IPS DF 19.7 (cell line): ENCODE measurements around the gene BTF3L4.
A peak's percentile ranks its signal among the peaks of the same experiment; 100 is the strongest.
"Not testable (repeated sequence)": the region's sequence is repeated elsewhere in the genome, so short reads cannot be mapped to it uniquely, and the experiment has no call there.

Source experiments
- DNase-seq: peaks from one replicate; pipeline ENCODE4 v3.0.0-alpha.2; 2013; ENCODE audit warnings: low read depth, low spot score

BTF3L4 gene

DNA sequence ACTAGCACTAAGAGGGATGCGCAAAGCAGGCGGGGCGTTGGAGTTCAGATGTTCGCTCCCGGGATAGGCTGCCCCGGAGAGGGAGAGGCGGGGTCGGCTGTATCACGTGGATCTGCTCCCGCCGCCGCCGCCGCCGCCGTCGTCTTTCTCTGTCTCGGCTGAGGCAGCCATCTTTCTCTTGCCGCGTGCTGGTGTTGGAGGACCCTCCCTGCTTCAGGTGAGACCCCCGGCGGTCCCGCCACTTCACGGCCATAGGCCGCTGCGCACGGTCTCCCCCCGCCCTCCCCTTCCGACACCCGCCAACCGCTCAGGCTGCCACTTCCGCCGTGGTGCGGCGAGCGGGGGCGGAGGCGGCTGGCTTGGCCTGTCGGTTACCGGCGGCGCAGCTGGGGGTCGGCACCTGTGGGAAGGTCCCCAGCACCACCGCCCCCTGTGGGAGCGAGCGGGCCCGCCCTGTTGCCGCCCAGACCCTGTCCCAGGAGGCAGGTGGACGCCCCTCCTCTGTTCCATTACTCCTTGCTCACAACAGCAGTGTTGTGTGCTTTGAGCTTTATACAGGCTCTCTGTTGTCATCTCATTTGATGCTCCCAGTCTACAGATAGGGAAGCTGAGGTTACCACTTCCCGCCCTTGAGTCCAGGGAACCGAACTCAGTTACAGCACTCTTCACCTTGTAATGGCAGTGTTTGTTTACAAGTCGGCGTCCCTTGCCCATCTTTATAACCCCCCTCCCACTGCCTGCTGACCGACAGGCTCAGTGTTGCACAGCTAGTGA lies at the start of gene BTF3L4:
BTF3L4 (plus strand) TSS at position 133 of the 774 bp plus-strand sequence. CDS start 3,553 bp downstream, outside the sequence.
- DNase-seq: peak; percentile 87

- no peak for DNase-seq
These were observed 48.7 kb upstream of the BTF3L4 start for GRCh38 chr1:52007215-52008002.

DNA sequence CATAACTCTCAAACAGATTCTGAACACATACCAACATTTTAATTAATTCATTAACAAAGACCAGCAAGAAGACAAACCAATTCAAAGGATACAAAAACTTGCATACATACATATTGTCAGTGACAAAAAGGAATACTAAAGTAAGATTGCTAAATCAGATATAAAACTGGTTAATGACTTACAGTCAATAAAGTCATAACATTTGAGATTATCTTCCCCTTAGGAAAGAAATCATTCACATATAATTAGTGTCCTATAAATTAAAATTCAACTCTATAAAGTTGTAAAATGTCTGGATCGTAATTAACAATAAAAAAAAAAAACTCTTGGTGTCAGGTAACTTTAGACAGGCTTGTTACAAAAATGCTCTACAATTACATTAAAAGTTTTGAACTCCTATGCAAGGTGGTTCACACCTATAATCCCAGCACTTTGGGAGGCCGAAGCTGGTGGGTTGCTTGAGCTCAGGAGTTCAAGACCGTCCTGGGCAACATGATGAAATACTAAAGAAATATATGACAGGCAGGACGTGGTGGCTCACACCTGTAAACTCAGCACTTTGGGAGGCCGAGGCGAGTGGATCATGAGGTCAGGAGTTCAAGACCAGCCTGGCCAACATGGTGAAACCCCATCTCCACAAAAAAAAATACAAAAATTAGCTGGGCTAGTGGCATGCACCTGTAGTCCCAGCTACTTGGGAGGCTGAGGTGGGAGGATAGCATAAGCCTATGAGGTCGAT lies 47.9 kb upstream of the BTF3L4 start:
- no peak for DNase-seq

- DNase-seq: no peak
These were observed 34.0 kb upstream of the BTF3L4 start for GRCh38 chr1:52022133-52022532.

DNA sequence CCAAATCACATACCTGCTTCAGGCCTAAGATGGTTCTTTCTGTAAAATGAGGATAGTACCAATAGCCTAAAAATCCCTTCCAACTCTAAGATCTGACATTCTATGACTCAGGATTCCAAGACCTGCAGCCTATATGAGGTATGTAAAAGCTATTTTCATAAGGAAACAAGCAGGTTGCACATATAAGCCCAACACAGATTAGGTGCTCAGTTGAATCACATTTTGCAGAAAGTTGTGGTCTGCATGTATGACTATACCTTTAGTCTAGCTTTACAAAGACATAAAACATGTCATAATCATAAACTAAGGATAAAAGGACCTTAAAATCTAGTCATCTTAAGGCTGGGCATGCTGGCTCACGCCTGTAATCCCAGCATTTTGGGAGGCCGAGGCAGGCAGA lies 29.8 kb upstream of the BTF3L4 start:
- no peak for DNase-seq

DNA sequence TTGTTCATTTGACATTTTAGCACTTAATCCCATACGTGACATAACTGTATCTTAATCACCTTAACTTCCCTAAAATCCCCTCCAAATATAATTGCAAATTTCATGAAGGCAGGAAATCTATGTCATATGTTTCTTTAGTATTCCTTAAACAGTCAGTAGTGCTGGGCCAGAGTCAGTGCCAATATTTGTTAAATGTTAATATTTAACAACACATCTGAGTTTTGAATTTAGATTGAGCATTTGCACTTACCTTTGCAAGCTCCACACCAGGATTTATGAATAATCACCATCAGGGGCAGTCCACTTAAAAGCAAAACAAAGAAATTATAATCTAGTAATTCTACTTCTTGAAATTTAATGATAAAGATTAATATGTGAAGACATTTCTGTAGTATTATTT lies 27.8 kb upstream of the BTF3L4 start:
- no peak for DNase-seq

- not testable (repeated sequence) for DNase-seq
These were observed 27.3 kb upstream of the BTF3L4 start for GRCh38 chr1:52028839-52029238.

- DNase-seq: no peak
These were observed 23.8 kb upstream of the BTF3L4 start for GRCh38 chr1:52032124-52032784.

GRCh38 chr1:52032785-52033131 lies 23.3 kb upstream of the BTF3L4 start:
- no peak for DNase-seq

DNA sequence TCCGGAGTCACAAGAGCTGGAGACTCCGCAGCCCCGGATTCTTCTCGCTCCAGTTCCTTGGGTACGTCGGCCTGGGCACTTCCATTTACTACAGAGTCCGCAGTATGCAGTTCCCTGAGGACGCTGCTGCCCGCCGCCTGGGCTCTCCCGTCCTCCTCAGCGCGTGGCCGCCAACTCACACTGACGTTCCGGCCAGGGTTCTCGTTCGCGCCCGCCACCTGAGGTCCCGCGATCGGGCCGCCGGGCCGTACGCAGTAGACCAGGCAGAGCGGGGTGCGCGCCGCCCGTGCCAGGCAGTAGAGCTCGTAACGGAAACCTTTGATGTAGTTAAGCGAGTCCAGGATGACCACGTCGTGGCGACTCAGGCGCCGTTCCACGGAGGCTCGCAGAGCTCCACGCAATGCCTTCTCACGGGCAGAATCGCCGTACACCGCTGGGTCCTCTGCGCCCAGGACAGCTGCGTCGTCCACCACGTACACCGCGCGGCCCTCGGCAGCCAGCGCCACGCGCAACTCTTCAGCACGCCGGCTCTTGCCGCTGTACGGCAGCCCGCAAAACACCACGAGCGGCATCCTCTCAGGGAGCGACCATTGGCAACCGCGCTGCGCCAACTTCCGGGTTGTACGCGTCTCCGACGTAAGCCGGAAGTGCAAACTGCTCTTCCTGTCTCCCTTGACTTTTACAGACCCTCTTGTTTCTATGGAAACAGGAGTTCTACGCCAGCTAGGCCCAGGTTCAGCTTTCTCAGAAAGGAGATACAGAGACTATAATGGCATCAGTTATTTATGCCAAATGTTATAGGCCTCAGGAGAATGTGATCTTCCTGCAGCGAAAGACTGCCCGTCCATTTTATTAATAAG lies 22.7 kb upstream of the BTF3L4 start, which contains the start of gene KTI12:
KTI12 (minus strand) TSS at position 621 of the 860 bp plus-strand sequence; CDS start at position 572, 49 bp downstream.
- DNase-seq: peak; percentile 85

DNA sequence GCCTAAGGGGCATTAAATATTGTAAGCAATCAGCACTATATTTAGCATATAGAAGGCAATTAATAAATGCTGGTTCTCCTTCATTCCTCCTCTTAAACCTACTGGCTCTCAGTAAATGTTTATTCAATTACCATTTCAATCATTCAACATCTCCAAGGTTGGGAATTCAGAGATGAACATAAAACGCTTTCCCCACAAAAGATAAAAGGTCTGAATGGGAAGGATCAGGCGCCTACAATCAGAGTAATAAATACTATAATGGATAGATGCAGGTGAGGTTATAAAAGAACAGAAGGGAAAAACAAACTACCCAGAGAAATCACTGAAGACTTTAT lies 22.1 kb upstream of the BTF3L4 start:
- DNase-seq: no peak

DNA sequence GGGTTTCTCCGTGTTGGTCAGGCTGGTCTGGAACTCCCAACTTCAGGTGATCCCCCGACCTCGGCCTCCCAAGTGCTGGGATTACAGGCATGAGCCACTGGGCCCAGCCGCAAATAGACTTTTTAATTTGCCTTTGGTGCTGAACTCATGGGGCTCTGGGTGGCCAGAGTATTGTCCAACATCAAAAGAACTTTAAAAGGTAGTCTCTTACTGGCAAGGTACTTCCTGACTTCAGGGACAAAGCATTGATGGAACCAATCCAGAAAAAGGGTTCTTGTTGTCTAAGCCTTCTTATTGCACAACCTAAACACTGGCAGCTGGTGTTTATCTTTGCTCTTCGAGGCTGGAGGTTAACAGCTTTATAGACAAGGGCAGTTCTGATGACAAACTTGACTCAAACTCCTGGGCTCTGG lies 18.7 kb upstream of the BTF3L4 start:
- DNase-seq: no peak

GRCh38 chr1:52037909-52038308 lies 18.2 kb upstream of the BTF3L4 start:
- no peak for DNase-seq

DNA sequence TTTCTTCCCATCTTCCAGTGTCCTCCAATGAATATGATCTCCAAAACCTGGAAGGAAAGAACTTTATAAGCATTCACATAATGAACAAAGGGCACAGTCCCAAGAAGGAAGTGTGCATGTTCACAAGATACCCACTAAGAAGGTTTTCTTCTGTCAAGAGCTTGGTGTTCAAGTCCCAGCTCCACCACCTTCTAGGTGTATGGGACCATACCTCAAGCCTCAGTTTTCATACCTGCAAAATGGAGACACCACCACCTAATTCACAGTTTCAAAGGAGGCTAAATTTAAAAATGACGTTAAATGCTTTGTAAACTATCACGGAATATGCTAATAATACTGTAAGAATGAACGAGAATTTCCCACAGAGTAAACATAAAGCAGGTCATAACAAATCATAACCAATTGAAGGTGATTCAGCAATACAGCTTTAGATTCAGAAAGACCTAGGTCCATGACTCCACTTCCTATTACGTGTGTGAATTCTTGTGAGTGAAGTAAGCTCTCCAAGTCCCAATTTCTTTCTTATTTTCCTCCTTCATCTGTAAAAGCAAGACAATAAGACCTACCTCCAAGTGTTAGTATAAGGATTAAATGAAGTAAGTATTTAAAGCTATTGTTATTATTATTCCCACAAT lies 14.4 kb upstream of the BTF3L4 start:
- no peak for DNase-seq

DNA sequence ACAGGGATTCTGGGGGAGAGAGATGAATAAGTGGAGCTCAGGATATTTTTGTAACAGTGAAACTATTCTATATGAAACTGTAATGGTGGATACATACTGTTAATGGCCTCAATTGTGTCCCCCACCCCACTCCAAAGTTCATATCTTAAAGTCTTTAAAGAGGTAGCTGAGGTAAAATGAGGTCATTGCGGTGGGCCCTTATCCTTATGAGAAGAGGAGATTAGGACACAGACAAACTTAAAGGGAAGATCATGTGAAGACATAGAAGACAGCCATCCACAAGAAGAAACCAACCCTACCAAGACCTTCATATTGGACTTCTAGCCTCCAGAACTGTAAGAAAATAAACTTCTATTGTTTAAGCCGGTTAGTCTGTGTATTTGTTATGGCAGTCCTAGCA lies 10.9 kb upstream of the BTF3L4 start:
- DNase-seq: no peak

DNA sequence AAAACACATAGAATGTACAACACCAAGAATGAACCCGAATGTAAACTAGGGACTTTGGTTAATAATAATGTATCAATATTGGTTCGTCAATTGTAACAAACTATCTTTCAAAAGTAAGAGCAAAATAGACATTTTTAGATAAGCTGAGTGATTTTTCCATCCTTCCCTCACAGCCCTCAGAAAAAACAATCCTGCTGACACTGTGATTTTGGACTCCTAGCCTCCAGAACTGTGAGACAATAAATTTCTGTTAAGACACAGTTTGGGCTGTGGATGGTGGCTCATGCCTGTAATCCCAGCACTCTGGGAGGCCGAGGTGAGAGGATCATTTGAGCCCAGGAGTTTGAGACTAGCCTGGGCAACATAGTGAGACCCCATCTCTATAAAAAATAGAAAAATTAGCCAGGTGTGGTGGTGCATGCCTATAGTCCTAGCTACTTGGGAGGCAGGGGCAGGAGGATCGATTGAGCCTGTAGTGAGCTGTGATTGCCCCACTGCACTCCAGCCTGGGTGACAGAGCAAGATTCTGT lies 10.4 kb upstream of the BTF3L4 start:
- not testable (repeated sequence) for DNase-seq

DNA sequence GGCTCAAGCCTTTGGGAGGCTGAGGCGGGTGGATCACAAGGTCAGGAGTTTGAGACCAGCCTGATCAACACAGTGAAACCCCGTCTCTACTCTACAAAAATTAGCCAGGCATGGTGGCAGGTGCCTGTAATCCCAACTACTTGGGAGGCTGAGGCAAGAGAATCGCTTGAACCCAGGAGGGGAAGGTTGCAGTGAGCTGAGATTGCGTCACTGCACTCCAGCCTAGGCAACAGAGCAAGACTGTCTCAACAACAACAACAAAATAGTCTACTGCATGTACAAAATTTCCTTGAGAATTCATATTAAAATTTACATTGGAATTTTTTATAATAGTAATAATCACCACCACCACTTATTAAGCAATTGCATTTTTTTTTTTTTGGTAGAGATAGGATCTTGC lies 6.8 kb upstream of the BTF3L4 start:
- DNase-seq: not testable (repeated sequence)

- DNase-seq: no peak
These were observed 2.2 kb upstream of the BTF3L4 start for GRCh38 chr1:52053862-52054261.

- no peak for DNase-seq
These were observed 1.5 kb upstream of the BTF3L4 start for GRCh38 chr1:52054496-52055065.
